ENCODE measurements around the gene LATS2.

GRCh38 chr13:20980899-20981298, 80.5 kb downstream of the LATS2 start:
- TF ChIP-seq HDAC2 (IDR thresholded peaks at IDR 0.05; ENCODE audit: borderline replicate concordance in 1 of 2, low read depth in 2 of 2, low read length in 2 of 2) (no peak), CTCF (IDR thresholded peaks at IDR 0.05; ENCODE audit: control extremely low read depth in 1 of 3, insufficient read depth in 1 of 3, low read depth in 1 of 3, low read length in 3 of 3) (no peak), POLR2A (IDR thresholded peaks at IDR 0.05; ENCODE audit: control extremely low read depth in 1 of 2, low read depth in 2 of 2, low read length in 2 of 2) (no peak), CEBPB (IDR thresholded peaks at IDR 0.05; ENCODE audit: low read depth, low read length) (no peak), ZNF274 (IDR thresholded peaks at IDR 0.05; ENCODE audit: borderline replicate concordance, extremely low read depth, low read length) (no peak), HDAC6 (IDR thresholded peaks at IDR 0.05; ENCODE audit: low read depth, low read length) (no peak), MAX (IDR thresholded peaks at IDR 0.05) (no peak), EZH2 (IDR thresholded peaks at IDR 0.05; ENCODE audit: low read depth, low read length, severe bottlenecking) (no peak)
